HFFc6 (cell line): ENCODE results near the gene ZNF616. TPM values are rescaled to one million over a fixed set of nuclear protein-coding genes. Genes with fewer than 3 reads are reported as not detected.
"Not testable (repeated sequence)": the region's sequence is repeated elsewhere in the genome, so short reads cannot be mapped to it uniquely, and the experiment has no call there.

Source experiments
- DNase-seq: peaks from one replicate; pipeline ENCODE4 v3.0.0-alpha.2; 2018
- H3K27ac Mint-ChIP-seq: 2 replicates; pipeline ENCODE4 v1.8.0; 2020; ENCODE audit warnings: mild to moderate bottlenecking, mixed read lengths
- H3K27me3 Mint-ChIP-seq: 2 replicates; pipeline ENCODE4 v1.8.0; 2021; ENCODE audit warnings: mild to moderate bottlenecking, moderate library complexity, mixed read lengths; ENCODE audit not compliant: insufficient read depth
- H3K36me3 Mint-ChIP-seq: 2 replicates; pipeline ENCODE4 v1.8.0; 2021; ENCODE audit warnings: low read depth, mixed read lengths
- H3K4me1 Mint-ChIP-seq: 2 replicates; pipeline ENCODE4 v1.8.0; 2020; ENCODE audit warnings: low read depth, mixed read lengths
- H3K4me3 Mint-ChIP-seq: 2 replicates; pipeline ENCODE4 v1.8.0; 2020; ENCODE audit warnings: mild to moderate bottlenecking, moderate library complexity, mixed read lengths
- H3K9me3 Mint-ChIP-seq: 2 replicates; pipeline ENCODE4 v1.8.0; 2020; ENCODE audit warnings: mild to moderate bottlenecking, mixed read lengths
- total RNA-seq, 6 experiments: library from RNA; stranded (reverse); fragmentation: NEBNext Ultra II Directional; extraction: Animal tissue kit (Norgen Biotek cat#: 25700); gene quantifications; 2 replicates in 1 of 6; 3 replicates in 5 of 6; pipeline ENCODE4 v1.2.3, GENCODE V29; 2021
- TF ChIP-seq, protein P1 (sequence below): fragments of 200-600 bp; sonication (generic); IDR thresholded peaks from 2 replicates; pipeline ENCODE4 v1.5.0; 2021; ENCODE audit warnings: antibody characterized with exemption, mild to moderate bottlenecking

ZNF616 gene
- total RNA-seq, 6 experiments from 2014 or later, result 8.6 to 11.0 (median 9.9) TPM

DNA sequence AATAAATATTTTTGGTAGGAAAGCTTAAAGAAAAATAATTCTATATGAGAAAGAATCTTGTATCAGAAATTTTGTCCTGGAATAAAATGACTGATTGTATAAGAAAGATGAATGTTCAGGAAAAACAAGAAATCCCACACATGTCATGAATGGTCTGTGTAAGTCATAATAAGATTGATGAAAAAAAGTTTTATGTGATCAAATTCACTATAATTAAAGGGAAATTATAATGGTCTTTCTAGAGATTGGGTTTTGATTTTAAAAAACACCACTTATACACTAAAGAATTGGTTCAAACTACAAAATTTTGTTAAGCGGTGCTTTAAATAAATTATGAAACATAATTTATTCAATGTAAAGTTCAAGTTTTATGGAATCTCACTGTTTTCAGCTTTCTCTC is 37.0 kb downstream of the ZNF616 start:
- H3K4me1 Mint-ChIP-seq, result no peaks in the 10 kb centered on the region
- no peak for DNase-seq
- TF ChIP-seq, protein P1, sequence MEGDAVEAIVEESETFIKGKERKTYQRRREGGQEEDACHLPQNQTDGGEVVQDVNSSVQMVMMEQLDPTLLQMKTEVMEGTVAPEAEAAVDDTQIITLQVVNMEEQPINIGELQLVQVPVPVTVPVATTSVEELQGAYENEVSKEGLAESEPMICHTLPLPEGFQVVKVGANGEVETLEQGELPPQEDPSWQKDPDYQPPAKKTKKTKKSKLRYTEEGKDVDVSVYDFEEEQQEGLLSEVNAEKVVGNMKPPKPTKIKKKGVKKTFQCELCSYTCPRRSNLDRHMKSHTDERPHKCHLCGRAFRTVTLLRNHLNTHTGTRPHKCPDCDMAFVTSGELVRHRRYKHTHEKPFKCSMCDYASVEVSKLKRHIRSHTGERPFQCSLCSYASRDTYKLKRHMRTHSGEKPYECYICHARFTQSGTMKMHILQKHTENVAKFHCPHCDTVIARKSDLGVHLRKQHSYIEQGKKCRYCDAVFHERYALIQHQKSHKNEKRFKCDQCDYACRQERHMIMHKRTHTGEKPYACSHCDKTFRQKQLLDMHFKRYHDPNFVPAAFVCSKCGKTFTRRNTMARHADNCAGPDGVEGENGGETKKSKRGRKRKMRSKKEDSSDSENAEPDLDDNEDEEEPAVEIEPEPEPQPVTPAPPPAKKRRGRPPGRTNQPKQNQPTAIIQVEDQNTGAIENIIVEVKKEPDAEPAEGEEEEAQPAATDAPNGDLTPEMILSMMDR, result no peak
- peaks cover 74% of the 10 kb centered on the region for H3K9me3 Mint-ChIP-seq
- H3K4me3 Mint-ChIP-seq, result no peak overlapping the region
- no peak overlapping the region for H3K27ac Mint-ChIP-seq
- H3K27me3 Mint-ChIP-seq, result no peaks in the 10 kb centered on the region
- H3K36me3 Mint-ChIP-seq, result peaks cover 17% of the 10 kb centered on the region

DNA sequence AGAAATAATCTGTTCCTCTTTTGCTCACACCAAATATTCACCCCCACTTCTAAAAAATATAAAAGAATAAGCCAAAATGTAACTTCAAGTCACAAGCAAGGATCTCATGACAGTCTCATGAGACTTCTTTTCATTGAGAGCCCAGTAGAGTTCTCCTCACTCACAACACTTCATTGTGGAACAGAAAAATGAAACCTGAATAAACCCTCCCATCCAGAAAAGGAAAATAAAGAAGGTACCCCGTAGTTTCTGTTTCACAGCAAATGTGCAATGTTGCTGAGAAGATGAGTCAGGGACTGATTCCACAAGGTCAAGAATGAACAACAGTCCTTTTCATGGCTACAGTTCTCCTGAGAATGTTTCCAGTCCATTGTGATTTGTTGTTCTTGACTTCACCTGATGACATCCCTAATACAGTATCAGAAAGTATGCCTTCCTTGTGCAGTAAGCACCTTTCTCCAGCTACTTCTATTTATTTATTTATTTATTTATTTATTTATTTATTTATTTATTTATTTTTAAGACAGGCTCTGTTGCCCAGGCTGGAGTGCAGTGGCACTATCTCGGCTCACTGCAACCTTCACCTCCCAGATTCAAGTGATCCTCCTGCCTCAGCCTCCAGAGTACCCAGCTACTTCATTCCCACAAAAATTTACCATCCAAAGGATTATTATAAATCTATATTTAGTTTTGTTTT is 37.7 kb downstream of the ZNF616 start:
- Mint-ChIP-seq H3K36me3 (peaks cover 17% of the 10 kb centered on the region), H3K27ac (no peak overlapping the region), H3K4me3 (no peak overlapping the region), H3K4me1 (no peaks in the 10 kb centered on the region), H3K27me3 (no peaks in the 10 kb centered on the region), H3K9me3 (peaks cover 74% of the 10 kb centered on the region)
- DNase-seq, result no peak
- TF ChIP-seq, protein P1, result no peak

DNA sequence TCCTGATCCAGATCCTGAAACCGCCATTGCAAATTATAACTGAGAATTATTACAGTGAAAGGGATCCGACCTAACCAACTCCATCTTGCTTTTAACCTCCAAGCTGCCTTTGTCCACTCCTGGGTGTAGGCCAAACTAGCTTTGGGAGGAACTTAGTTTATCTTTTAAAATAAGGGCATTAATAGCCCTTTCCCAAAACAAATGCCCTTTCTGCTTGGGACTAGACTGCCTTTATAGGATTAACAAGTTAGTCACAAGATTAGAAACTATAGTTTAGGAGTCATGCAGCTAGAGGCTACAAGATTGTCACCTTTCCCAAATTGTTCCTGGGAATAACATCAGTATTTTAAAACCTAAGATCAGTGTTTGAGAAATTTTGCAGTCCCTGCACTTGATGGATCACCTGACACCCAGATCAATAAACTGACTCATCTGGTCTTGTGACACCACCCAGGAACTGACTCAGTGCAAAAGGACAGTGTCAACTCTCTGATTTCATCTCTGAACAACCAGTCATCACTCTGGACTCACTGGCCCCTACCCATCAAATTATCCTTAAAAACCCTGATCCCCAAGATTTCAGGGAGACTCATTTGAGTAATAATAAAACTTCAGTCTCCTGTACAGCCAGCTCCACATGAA is 40.1 kb downstream of the ZNF616 start:
- TF ChIP-seq, protein P1, result no peak
- no peak overlapping the region for H3K27ac Mint-ChIP-seq
- H3K4me3 Mint-ChIP-seq, result no peak overlapping the region
- no peaks in the 10 kb centered on the region for H3K27me3 Mint-ChIP-seq
- peaks cover 28% of the 10 kb centered on the region for H3K36me3 Mint-ChIP-seq
- no peaks in the 10 kb centered on the region for H3K4me1 Mint-ChIP-seq
- DNase-seq, result no peak
- H3K9me3 Mint-ChIP-seq, result peaks cover 68% of the 10 kb centered on the region

DNA sequence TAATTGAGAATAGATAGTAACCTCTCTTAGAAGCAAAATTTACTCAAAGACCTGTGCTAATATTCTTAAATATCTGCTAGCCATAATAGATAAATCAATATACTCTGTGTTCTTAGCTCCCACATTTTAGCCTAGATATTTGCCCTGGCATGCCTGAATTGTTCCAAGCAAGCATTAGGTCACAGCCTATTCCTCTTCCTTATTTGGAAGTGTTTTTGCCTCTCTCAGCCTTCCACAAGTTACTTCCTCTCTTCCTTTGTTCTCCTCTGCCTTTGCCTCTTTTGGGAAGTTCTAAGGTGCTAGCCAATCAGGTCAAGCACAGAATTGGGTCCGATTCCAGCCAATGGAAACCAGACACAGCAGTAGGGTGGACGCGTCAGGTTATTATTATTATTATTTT is 43.3 kb downstream of the ZNF616 start:
- not testable (repeated sequence) for H3K27me3 Mint-ChIP-seq, DNase-seq, H3K27ac Mint-ChIP-seq
- H3K4me1 Mint-ChIP-seq, result peaks cover 17% of the 10 kb centered on the region
- H3K36me3 Mint-ChIP-seq, result peaks cover 55% of the 10 kb centered on the region
- peak overlapping the region; percentile 98; the same call in 1 of the 2 replicates for H3K4me3 Mint-ChIP-seq
- peaks cover 61% of the 10 kb centered on the region for H3K9me3 Mint-ChIP-seq

DNA sequence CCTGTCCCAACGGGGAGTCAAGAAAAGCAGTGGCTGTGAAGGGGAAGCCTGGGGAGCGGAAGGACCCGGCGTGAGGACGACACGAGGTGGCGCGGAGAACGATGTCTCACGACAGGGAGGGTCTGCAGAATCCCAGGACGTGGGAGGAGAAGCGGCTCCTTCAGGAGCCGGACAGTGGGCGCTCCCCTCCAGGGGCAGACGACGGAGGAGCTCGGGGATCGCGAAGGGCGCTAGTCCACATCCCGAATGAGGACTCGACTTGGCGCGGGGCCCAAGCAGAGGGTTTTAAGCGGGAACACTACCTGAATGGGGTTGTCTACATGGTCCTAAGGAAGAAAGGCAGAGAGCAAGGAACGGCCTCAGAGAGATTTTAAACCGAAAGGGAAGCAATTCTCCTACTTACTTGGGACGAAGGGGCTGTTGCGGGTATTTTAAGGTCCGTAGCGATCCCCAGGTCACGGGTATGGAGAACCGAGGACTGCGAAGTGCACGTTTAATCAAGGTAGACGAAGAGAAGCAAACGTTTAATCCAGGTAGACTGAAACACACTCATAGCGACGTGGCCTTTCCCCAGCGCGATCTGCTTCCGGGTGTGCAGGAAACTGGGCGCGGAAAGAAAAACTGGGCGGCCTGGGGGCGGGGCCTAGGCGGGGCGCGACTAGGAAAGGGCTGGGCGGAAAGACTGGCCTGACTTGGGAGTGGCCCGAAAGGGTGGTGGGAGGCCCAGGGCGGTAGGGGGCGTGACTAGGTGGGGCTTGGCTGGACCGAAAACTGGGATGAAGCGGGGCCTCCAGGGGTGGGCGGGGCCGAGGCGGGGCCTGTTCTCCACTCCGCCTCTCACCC is 44.3 kb downstream of the ZNF616 start, which contains the start of gene ZNF841:
ZNF841 (minus strand) TSS at position 594 of the 843 bp plus-strand sequence. CDS start 10,964 bp downstream, outside the sequence.
- Mint-ChIP-seq H3K4me3 (peak within 1 kb of the TSS; percentile 98), H3K9me3 (peaks cover 71% of the 10 kb centered on the region), H3K4me1 (peaks cover 26% of the 10 kb centered on the region), H3K27me3 (no peaks in the 10 kb centered on the region), H3K36me3 (peaks cover 65% of the 10 kb centered on the region), H3K27ac (peak within 1 kb of the TSS; percentile 95)
- TF ChIP-seq, protein P1, result peak; percentile 46
- DNase-seq, result peak; percentile 93
